Endodermal cell (in vitro differentiated cells): Measurements from ENCODE around the gene CYGB. TPM values are rescaled to one million over a fixed set of nuclear protein-coding genes. Genes with fewer than 3 reads are reported as not detected.
A peak's percentile ranks its signal among the peaks of the same experiment; 100 is the strongest.

Source experiments
- DNase-seq: peaks from one replicate; pipeline ENCODE4 v3.0.0-alpha.2; 2017
- H3K27ac ChIP-seq: 2 replicates; pipeline ENCODE4 v1.5.1; 2013; ENCODE audit warnings: mild to moderate bottlenecking, low read depth, low read length, moderate library complexity
- H3K27me3 ChIP-seq: 2 replicates; pipeline ENCODE4 v1.6.1; 2013; ENCODE audit warnings: mild to moderate bottlenecking, low read length, moderate library complexity; ENCODE audit not compliant: insufficient read depth, control insufficient read depth, poor library complexity, severe bottlenecking
- H3K36me3 ChIP-seq: 2 replicates; pipeline ENCODE4 v1.7.0; 2013; ENCODE audit warnings: mild to moderate bottlenecking, low read length, moderate library complexity; ENCODE audit not compliant: control insufficient read depth, insufficient read depth
- H3K4me1 ChIP-seq: one replicate; pipeline ENCODE4 v1.7.0; 2013; ENCODE audit warnings: low read length; ENCODE audit not compliant: control insufficient read depth, insufficient read depth
- H3K4me3 ChIP-seq: 2 replicates; pipeline ENCODE4 v1.5.1; 2013; ENCODE audit warnings: mild to moderate bottlenecking, low read length, moderate library complexity
- H3K9ac ChIP-seq: 2 replicates; pipeline ENCODE4 v1.6.1; 2013; ENCODE audit warnings: mild to moderate bottlenecking, low read length, moderate library complexity; ENCODE audit not compliant: poor library complexity, severe bottlenecking; ENCODE audit errors: extremely low read depth
- H3K9me3 ChIP-seq: 2 replicates; pipeline ENCODE4 v1.6.1; 2013; ENCODE audit warnings: mild to moderate bottlenecking, low read length, moderate library complexity; ENCODE audit not compliant: control insufficient read depth
- H3K27ac Mint-ChIP-seq: 2 replicates; pipeline ENCODE4 v1.8.0; 2020; ENCODE audit warnings: mixed read lengths
- H3K27me3 Mint-ChIP-seq: 2 replicates; pipeline ENCODE4 v1.8.0; 2021; ENCODE audit warnings: mild to moderate bottlenecking, mixed read lengths; ENCODE audit not compliant: insufficient read depth
- H3K36me3 Mint-ChIP-seq: 2 replicates; pipeline ENCODE4 v1.8.0; 2020; ENCODE audit warnings: low read depth, mixed read lengths
- H3K4me1 Mint-ChIP-seq: 2 replicates; pipeline ENCODE4 v1.8.0; 2020; ENCODE audit warnings: mixed read lengths
- H3K4me3 Mint-ChIP-seq: 2 replicates; pipeline ENCODE4 v1.8.0; 2020; ENCODE audit warnings: mild to moderate bottlenecking, moderate library complexity, mixed read lengths
- H3K9me3 Mint-ChIP-seq: 2 replicates; pipeline ENCODE4 v1.8.0; 2020; ENCODE audit warnings: mild to moderate bottlenecking, mixed read lengths
- CTCF ChIP-seq: fragments of 200-600 bp; sonication (generic); conservative IDR thresholded peaks from 2 replicates; pipeline ENCODE4 v1.5.0; 2021; ENCODE audit warnings: antibody characterized with exemption, mild to moderate bottlenecking
- WGBS, 2 experiments: methylation state at CpG; one replicate each; pipeline versions ENCODE4 v1.1.5 to v1.1.7; 2013; ENCODE audit warnings: missing lambda C conversion rate in 2 of 2, mixed read lengths in 1 of 2; ENCODE audit not compliant: insufficient coverage in 1 of 2, insufficient read length in 1 of 2; 5-methylcytosine and 5-hydroxymethylcytosine counted together
- total RNA-seq, 2 donors: library from RNA; stranded (reverse); fragmentation: NEBNext Ultra II Directional in 1 of 2; extraction: Animal tissue kit (Norgen Biotek cat#: 25700) in 1 of 2; gene quantifications; 2 replicates in 1 of 2; 3 replicates in 1 of 2; pipeline ENCODE4 v1.2.1, GENCODE V29; 2021

CYGB gene
- total RNA-seq, 2 donors from 2014 or later = 2.0 to 3.4 TPM

GRCh38 chr17:76582660-76583059, 45.2 kb upstream of the CYGB start:
- no peak for TF ChIP-seq CTCF
- Histone ChIP-seq H3K9me3 (peaks cover 7% of the 10 kb centered on the region), H3K27me3 (peaks cover 38% of the 10 kb centered on the region), H3K36me3 (no peaks in the 10 kb centered on the region), H3K9ac (no peak overlapping the region), H3K27ac (no peak overlapping the region), H3K4me1 (peaks cover 3% of the 10 kb centered on the region), H3K4me3 (no peak overlapping the region)
- H3K36me3 Mint-ChIP-seq = peaks cover 4% of the 10 kb centered on the region
- peak; percentile 53 for DNase-seq
- peaks cover 48% of the 10 kb centered on the region for H3K27me3 Mint-ChIP-seq
- 84% methylated on average over 3 of the region's 3 CpGs; no CpG with 5 or more reads in 1 of the 2 experiments for WGBS, 2 experiments
- no peak overlapping the region for H3K27ac Mint-ChIP-seq
- no peaks in the 10 kb centered on the region for H3K9me3 Mint-ChIP-seq
- H3K4me1 Mint-ChIP-seq = peaks cover 13% of the 10 kb centered on the region
- no peak overlapping the region for H3K4me3 Mint-ChIP-seq

- DNase-seq = no peak
- Mint-ChIP-seq H3K36me3 (peaks cover 4% of the 10 kb centered on the region), H3K9me3 (no peaks in the 10 kb centered on the region), H3K4me3 (no peak overlapping the region), H3K27ac (no peak overlapping the region), H3K27me3 (peaks cover 36% of the 10 kb centered on the region), H3K4me1 (peaks cover 13% of the 10 kb centered on the region)
- peaks cover 30% of the 10 kb centered on the region for H3K27me3 ChIP-seq
- no peaks in the 10 kb centered on the region for H3K4me1 ChIP-seq
- no peak for TF ChIP-seq CTCF
- H3K36me3 ChIP-seq = no peaks in the 10 kb centered on the region
- WGBS, 2 experiments = 90 to 94% methylated on average over 2 to 5 of the region's 5 CpGs
- H3K4me3 ChIP-seq = no peak overlapping the region
- no peak overlapping the region for H3K9ac ChIP-seq
- H3K27ac ChIP-seq = no peak overlapping the region
- H3K9me3 ChIP-seq = peaks cover 7% of the 10 kb centered on the region
Measured at GRCh38 chr17:76581515-76581914, 44.0 kb upstream of the CYGB start.

GRCh38 chr17:76579281-76579680, 41.8 kb upstream of the CYGB start:
- H3K9me3 ChIP-seq = peaks cover 7% of the 10 kb centered on the region
- Mint-ChIP-seq H3K9me3 (no peaks in the 10 kb centered on the region), H3K4me3 (no peak overlapping the region), H3K4me1 (peaks cover 11% of the 10 kb centered on the region), H3K36me3 (peaks cover 4% of the 10 kb centered on the region), H3K27me3 (peaks cover 21% of the 10 kb centered on the region), H3K27ac (no peak overlapping the region)
- 96 to 100% methylated on average over 1 to 2 of the region's 2 CpGs for WGBS, 2 experiments
- no peaks in the 10 kb centered on the region for H3K4me1 ChIP-seq
- H3K27ac ChIP-seq = no peak overlapping the region
- H3K4me3 ChIP-seq = no peak overlapping the region
- H3K27me3 ChIP-seq = peaks cover 10% of the 10 kb centered on the region
- no peak overlapping the region for H3K9ac ChIP-seq
- no peak for TF ChIP-seq CTCF
- H3K36me3 ChIP-seq = no peaks in the 10 kb centered on the region
- no peak for DNase-seq
